Suprapubic skin (tissue), 4 donors: ENCODE measurements around the gene MAST4. TPM values are rescaled to one million over a fixed set of nuclear protein-coding genes. Genes with fewer than 3 reads are reported as not detected.
"Not testable (repeated sequence)": the region's sequence is repeated elsewhere in the genome, so short reads cannot be mapped to it uniquely, and the experiment has no call there.

Experiments
- DNase-seq, 2 donors: peaks; one replicate each; pipeline ENCODE4 v3.0.0-alpha.2; 2019; ENCODE audit warnings: low spot score in 2 of 2
- H3K27ac ChIP-seq: fragments of 200-600 bp; sonication (generic); one replicate; pipeline ENCODE4 v1.5.1; 2019
- H3K27me3 ChIP-seq: fragments of 200-600 bp; sonication (generic); one replicate; pipeline ENCODE4 v1.5.1; 2019
- H3K36me3 ChIP-seq: fragments of 200-600 bp; sonication (generic); one replicate; pipeline ENCODE4 v1.5.1; 2019
- H3K4me1 ChIP-seq: fragments of 200-600 bp; sonication (generic); one replicate; pipeline ENCODE4 v1.5.1; 2019
- H3K4me3 ChIP-seq: fragments of 200-600 bp; sonication (generic); one replicate; pipeline ENCODE4 v1.5.1; 2019; ENCODE audit warnings: mild to moderate bottlenecking
- H3K9me3 ChIP-seq: fragments of 200-600 bp; sonication (generic); one replicate; pipeline ENCODE4 v1.5.1; 2019
- CTCF ChIP-seq, 2 donors: fragments of 200-600 bp in 1 of 2; fragments of 450-650 bp in 1 of 2; sonication (generic) in 1 of 2; IDR thresholded peaks; one replicate each; pipeline ENCODE4 v1.5.1; 2016 to 2019; ENCODE audit warnings: antibody characterized with exemption in 2 of 2, mild to moderate bottlenecking in 1 of 2, moderate library complexity in 1 of 2
- EP300 ChIP-seq: sonication (generic); formaldehyde crosslinking; IDR thresholded peaks from one replicate; pipeline ENCODE4 v1.6.1; 2017; ENCODE audit warnings: antibody characterized with exemption
- POLR2A ChIP-seq, 2 donors: fragments of 450-650 bp; IDR thresholded peaks; one replicate each; pipeline ENCODE4 v1.6.1; 2017; ENCODE audit warnings: antibody characterized with exemption in 2 of 2, mild to moderate bottlenecking in 2 of 2, moderate library complexity in 2 of 2
- POLR2AphosphoS5 ChIP-seq, 3 donors: sonication (generic); formaldehyde crosslinking; IDR thresholded peaks; one replicate each; pipeline ENCODE4 v1.6.1; 2017; ENCODE audit warnings: antibody characterized with exemption in 3 of 3
- WGBS: methylation state at CpG from one replicate; pipeline ENCODE4 v1.1.5; 2018; 5-methylcytosine and 5-hydroxymethylcytosine counted together
- total RNA-seq, 4 donors: library from RNA; depleted of rRNA; stranded (reverse); fragments of >200 nt; gene quantifications; one replicate each; pipeline ENCODE4 v1.1.0, GENCODE V29; 2016

Gene MAST4
- total RNA-seq, 4 donors from 2014 or later, result 79.2 to 144 (median 98.1) TPM

- no peak for TF ChIP-seq POLR2A (IDR thresholded peaks at IDR 0.05)
- no peak for TF ChIP-seq EP300
- no peak overlapping the region for H3K27ac ChIP-seq
- no peaks in the 10 kb centered on the region for H3K27me3 ChIP-seq
- no peaks in the 10 kb centered on the region for H3K36me3 ChIP-seq
- 79% methylated on average over 4 of the region's 4 CpGs for WGBS
- no peaks in the 10 kb centered on the region for H3K4me1 ChIP-seq
- no peak overlapping the region for H3K4me3 ChIP-seq
- DNase-seq, result no peak
- H3K9me3 ChIP-seq, result no peaks in the 10 kb centered on the region
Observed at GRCh38 chr5:66744040-66744439, 147.8 kb downstream of the MAST4 start.

GRCh38 chr5:66745297-66745696 is 149.1 kb downstream of the MAST4 start:
- no peaks in the 10 kb centered on the region for H3K27me3 ChIP-seq
- WGBS, result 97% methylated on average over 5 of the region's 5 CpGs
- TF ChIP-seq POLR2A (IDR thresholded peaks at IDR 0.05) (no peak), EP300 (no peak), POLR2AphosphoS5 (IDR thresholded peaks at IDR 0.05) (no peak), CTCF (IDR thresholded peaks at IDR 0.05) (no peak)
- no peaks in the 10 kb centered on the region for H3K9me3 ChIP-seq
- no peak overlapping the region for H3K27ac ChIP-seq
- DNase-seq, result no peak
- no peaks in the 10 kb centered on the region for H3K36me3 ChIP-seq
- no peaks in the 10 kb centered on the region for H3K4me1 ChIP-seq
- no peak overlapping the region for H3K4me3 ChIP-seq

- Histone ChIP-seq H3K9me3 (no peaks in the 10 kb centered on the region), H3K4me3 (no peak overlapping the region), H3K27me3 (no peaks in the 10 kb centered on the region), H3K36me3 (no peaks in the 10 kb centered on the region), H3K4me1 (no peaks in the 10 kb centered on the region), H3K27ac (no peak overlapping the region)
- no peak for DNase-seq
- no peak for TF ChIP-seq POLR2AphosphoS5 (IDR thresholded peaks at IDR 0.05)
- no peak for TF ChIP-seq CTCF (IDR thresholded peaks at IDR 0.05)
- TF ChIP-seq EP300, result no peak
- no peak for TF ChIP-seq POLR2A (IDR thresholded peaks at IDR 0.05)
- WGBS, result 75% methylated on average over 5 of the region's 5 CpGs
Observed at GRCh38 chr5:66747607-66748006, 151.4 kb downstream of the MAST4 start.

- H3K9me3 ChIP-seq, DNase-seq, H3K4me3 ChIP-seq, H3K27me3 ChIP-seq, H3K27ac ChIP-seq, H3K36me3 ChIP-seq, H3K4me1 ChIP-seq: not testable (repeated sequence)
- WGBS, result no CpG with 5 or more reads among the region's 2 CpGs
Observed at GRCh38 chr5:66752668-66753067, 156.5 kb downstream of the MAST4 start.

- 46% methylated on average over 5 of the region's 5 CpGs for WGBS
- no peak overlapping the region for H3K4me3 ChIP-seq
- H3K4me1 ChIP-seq, result no peaks in the 10 kb centered on the region
- no peaks in the 10 kb centered on the region for H3K27me3 ChIP-seq
- H3K27ac ChIP-seq, result no peak overlapping the region
- H3K9me3 ChIP-seq, result no peaks in the 10 kb centered on the region
- no peak for DNase-seq
- H3K36me3 ChIP-seq, result no peaks in the 10 kb centered on the region
- no peak for TF ChIP-seq CTCF (IDR thresholded peaks at IDR 0.05)
- no peak for TF ChIP-seq POLR2AphosphoS5 (IDR thresholded peaks at IDR 0.05)
- no peak for TF ChIP-seq EP300
- no peak for TF ChIP-seq POLR2A (IDR thresholded peaks at IDR 0.05)
Observed at GRCh38 chr5:66757219-66757833, 161.1 kb downstream of the MAST4 start.

- Histone ChIP-seq H3K27ac (no peak overlapping the region), H3K27me3 (no peaks in the 10 kb centered on the region), H3K9me3 (no peaks in the 10 kb centered on the region), H3K4me3 (no peak overlapping the region), H3K36me3 (no peaks in the 10 kb centered on the region), H3K4me1 (no peaks in the 10 kb centered on the region)
- TF ChIP-seq CTCF (IDR thresholded peaks at IDR 0.05) (no peak), POLR2AphosphoS5 (IDR thresholded peaks at IDR 0.05) (no peak), EP300 (no peak), POLR2A (IDR thresholded peaks at IDR 0.05) (no peak)
- 75% methylated on average over 3 of the region's 3 CpGs for WGBS
- DNase-seq, result no peak
Observed at GRCh38 chr5:66757834-66758371, 161.7 kb downstream of the MAST4 start.
